Kidney (tissue), 14 donors: Measurements from ENCODE around the gene PPIE. TPM values are rescaled to one million over a fixed set of nuclear protein-coding genes. Genes with fewer than 3 reads are reported as not detected.

ENCODE experiments used
- DNase-seq, 5 donors: peaks; one replicate each; pipeline ENCODE4 v3.0.0-alpha.2; 2013 to 2020
- FAIRE-seq: peaks from 2 replicates; lab custom pipeline; 2012; peaks lifted over from hg19 to GRCh38; lab: Jason Lieb, UNC
- H3K27ac ChIP-seq, 2 donors: one replicate each; pipeline ENCODE4 v1.7.0; 2013; ENCODE audit warnings: low read depth in 2 of 2, low read length in 2 of 2, inconsistent platforms in 1 of 2
- H3K27me3 ChIP-seq: one replicate; pipeline ENCODE4 v1.7.1; 2013; ENCODE audit warnings: low read length, inconsistent platforms; ENCODE audit not compliant: control insufficient read depth, insufficient read depth
- H3K36me3 ChIP-seq, 3 donors: one replicate each; pipeline versions ENCODE4 v1.7.0 to v1.7.1; 2013; ENCODE audit warnings: low read length in 3 of 3, control low read depth in 1 of 3, inconsistent platforms in 1 of 3; ENCODE audit not compliant: insufficient read depth in 3 of 3, control insufficient read depth in 2 of 3
- H3K4me1 ChIP-seq, 3 donors: one replicate each; pipeline versions ENCODE4 v1.7.0 to v1.7.1; 2013; ENCODE audit warnings: low read length in 3 of 3, inconsistent platforms in 1 of 3, low read depth in 1 of 3; ENCODE audit not compliant: control insufficient read depth in 2 of 3, insufficient read depth in 2 of 3
- H3K4me3 ChIP-seq, 3 donors: one replicate each; pipeline versions ENCODE4 v1.7.0 to v1.8.1; 2013; ENCODE audit warnings: low read length in 3 of 3, control low read depth in 1 of 3, inconsistent platforms in 1 of 3
- H3K9ac ChIP-seq, 3 donors: one replicate each; pipeline versions ENCODE4 v1.7.0 to v1.7.1; 2013; ENCODE audit warnings: low read length in 3 of 3, control low read depth in 1 of 3, inconsistent platforms in 1 of 3
- H3K9me3 ChIP-seq, 3 donors: one replicate each; pipeline versions ENCODE4 v1.7.0 to v1.7.1; 2013; ENCODE audit warnings: low read length in 3 of 3, control low read depth in 1 of 3, inconsistent platforms in 1 of 3; ENCODE audit not compliant: control insufficient read depth in 2 of 3, insufficient read depth in 1 of 3
- CTCF ChIP-seq: IDR thresholded peaks from 3 replicates; pipeline ENCODE4 v1.5.1; 2012; ENCODE audit warnings: mild to moderate bottlenecking, moderate library complexity, borderline replicate concordance; ENCODE audit not compliant: insufficient read depth; ENCODE audit errors: extremely low read depth
- intact Hi-C: fragments of 100-400 bp; cut with DNase I; formaldehyde crosslinking; loops from one replicate; pipeline ENCODE4 v1.11.1; 2022
- polyA plus RNA-seq: library from polyadenylated mRNA; stranded (reverse); fragments of 350-450 nt; fragmentation: Illumina TruSeq; extraction: RNeasy Lipid Tissue Mini Kit (QIAGEN cat#74804); gene quantifications from one replicate; pipeline ENCODE4 v1.2.3, GENCODE V29; 2014; ENCODE audit warnings: low read depth, low replicate concordance; ENCODE audit not compliant: insufficient read depth
- total RNA-seq: library from RNA; stranded (reverse); fragmentation: NEBNext Ultra II Directional; extraction: Animal tissue kit (Norgen Biotek cat#: 25700); gene quantifications from one replicate; pipeline ENCODE4 v1.2.1, GENCODE V29; 2021
- donor health status: control.
- donor health status: control.
- donor health status: control.
- donor health status: control.
- donor health status: control.
- donor health status: DM: yes; HTN: yes; CAD: no.
- donor health status: Normal renal cell carcinoma (clear cell type).

The PPIE gene
- total and polyA plus RNA-seq, 2 donors from 2014 or later, result 52.0 to 58.6 TPM

- Histone ChIP-seq H3K27me3 (no peaks in the 10 kb centered on the region), H3K36me3 (no peaks in the 10 kb centered on the region), H3K9me3 (peaks cover 0 to 3% (median 0%) of the 10 kb centered on the region in 3 donors), H3K27ac (no peak overlapping the region), H3K4me3 (no peak overlapping the region), H3K4me1 (peaks cover 0 to 2% (median 0%) of the 10 kb centered on the region in 3 donors), H3K9ac (no peak overlapping the region)
- TF ChIP-seq CTCF, result no peak
- intact Hi-C loops, result no loop called here
- no peak for FAIRE-seq
- DNase-seq, result peak in 1 of 5 donors; percentile 53
Measured at GRCh38 chr1:39802496-39803260, 64.0 kb downstream of the PPIE start.

- Histone ChIP-seq H3K9ac (no peak overlapping the region), H3K4me3 (no peak overlapping the region), H3K4me1 (no peaks in the 10 kb centered on the region), H3K27ac (no peak overlapping the region), H3K9me3 (peaks cover 0 to 3% (median 0%) of the 10 kb centered on the region in 3 donors), H3K36me3 (no peaks in the 10 kb centered on the region), H3K27me3 (no peaks in the 10 kb centered on the region)
- no peak for FAIRE-seq
- TF ChIP-seq CTCF, result no peak
- intact Hi-C loops, result no loop called here
- DNase-seq, result no peak
Measured at GRCh38 chr1:39805385-39805784, 66.7 kb downstream of the PPIE start.

- H3K27me3 ChIP-seq, result no peaks in the 10 kb centered on the region
- no peak overlapping the region for H3K9ac ChIP-seq
- DNase-seq, result no peak
- H3K4me1 ChIP-seq, result no peaks in the 10 kb centered on the region
- peaks cover 0 to 3% (median 0%) of the 10 kb centered on the region in 3 donors for H3K9me3 ChIP-seq
- H3K27ac ChIP-seq, result no peak overlapping the region
- no peak for FAIRE-seq
- no peaks in the 10 kb centered on the region for H3K36me3 ChIP-seq
- intact Hi-C loops, result no loop called here
- no peak overlapping the region for H3K4me3 ChIP-seq
- no peak for TF ChIP-seq CTCF
Measured at GRCh38 chr1:39808784-39809517, 70.3 kb downstream of the PPIE start.
